MM.1S (cell line): Measurements from ENCODE around the gene TSPAN9.

ENCODE experiments used
- DNase-seq: peaks from one replicate; pipeline ENCODE4 v3.0.0-alpha.2; 2015
- H2AFZ ChIP-seq: fragments of 300-600 bp; sonication (generic); 2 replicates; pipeline ENCODE4 v1.6.0; 2016; ENCODE audit warnings: antibody characterized with exemption, low read length
- H3F3A ChIP-seq: fragments of 300-600 bp; sonication (generic); 2 replicates; pipeline ENCODE4 v1.6.1; 2016; ENCODE audit warnings: mild to moderate bottlenecking, antibody characterized with exemption, low read length, moderate library complexity, mixed read lengths; ENCODE audit not compliant: insufficient read depth
- H3K27ac ChIP-seq: fragments of 300-600 bp; sonication (generic); 2 replicates; pipeline ENCODE4 v1.5.1; 2016; ENCODE audit warnings: mild to moderate bottlenecking, low read length
- H3K27me3 ChIP-seq: fragments of 300-600 bp; sonication (generic); replicated peaks from 2 replicates; pipeline ENCODE4 v1.6.0; 2016; ENCODE audit warnings: low read length; ENCODE audit not compliant: insufficient read depth
- H3K36me3 ChIP-seq: fragments of 300-600 bp; sonication (generic); replicated peaks from 2 replicates; pipeline ENCODE4 v1.6.1; 2016; ENCODE audit warnings: mild to moderate bottlenecking, low read length, mixed read lengths; ENCODE audit not compliant: insufficient read depth
- H3K4me1 ChIP-seq: fragments of 300-600 bp; sonication (generic); 2 replicates; pipeline ENCODE4 v1.6.1; 2016; ENCODE audit warnings: low read length, mixed read lengths
- H3K4me2 ChIP-seq: fragments of 300-600 bp; sonication (generic); 2 replicates; pipeline ENCODE4 v1.6.0; 2016; ENCODE audit warnings: low read depth, low read length
- H3K4me3 ChIP-seq: fragments of 300-600 bp; sonication (generic); 2 replicates; pipeline ENCODE4 v1.5.1; 2016; ENCODE audit warnings: low read length, mixed read lengths
- H3K79me2 ChIP-seq: fragments of 300-600 bp; sonication (generic); 2 replicates; pipeline ENCODE4 v1.6.1; 2016; ENCODE audit warnings: mixed run types, low read length, mixed read lengths
- H3K9ac ChIP-seq: fragments of 300-600 bp; sonication (generic); 2 replicates; pipeline ENCODE4 v1.6.1; 2016; ENCODE audit warnings: low read length, mixed read lengths
- H3K9me2 ChIP-seq: fragments of 300-600 bp; sonication (generic); replicated peaks from 2 replicates; pipeline ENCODE4 v1.6.1; 2016; ENCODE audit warnings: mild to moderate bottlenecking, low read length, mixed read lengths; ENCODE audit not compliant: insufficient read depth
- H3K9me3 ChIP-seq: fragments of 300-600 bp; sonication (generic); replicated peaks from 2 replicates; pipeline ENCODE4 v1.6.1; 2016; ENCODE audit warnings: mild to moderate bottlenecking, low read length, mixed read lengths; ENCODE audit not compliant: insufficient read depth
- H4K20me1 ChIP-seq: fragments of 300-600 bp; sonication (generic); 2 replicates; pipeline ENCODE4 v1.6.1; 2016; ENCODE audit warnings: mild to moderate bottlenecking, low read length, moderate library complexity, mixed read lengths; ENCODE audit not compliant: insufficient read depth
- EZH2 ChIP-seq: fragments of 300-600 bp; sonication (generic); optimal IDR thresholded peaks from 2 replicates; pipeline ENCODE3; 2017; ENCODE audit warnings: low read depth, mild to moderate bottlenecking, antibody characterized with exemption, low read length, mixed read lengths
- EZH2phosphoT487 ChIP-seq: fragments of 300-600 bp; sonication (generic); IDR thresholded peaks from 2 replicates; pipeline ENCODE4 v1.6.1; 2018; ENCODE audit warnings: antibody characterized with exemption, low read length
- TF ChIP-seq, protein P1 (sequence below): fragments of 300-600 bp; sonication (generic); IDR thresholded peaks from 2 replicates; pipeline ENCODE4 v1.5.1; 2016; ENCODE audit warnings: antibody characterized with exemption, low read length, mixed read lengths

TSPAN9 gene

DNA sequence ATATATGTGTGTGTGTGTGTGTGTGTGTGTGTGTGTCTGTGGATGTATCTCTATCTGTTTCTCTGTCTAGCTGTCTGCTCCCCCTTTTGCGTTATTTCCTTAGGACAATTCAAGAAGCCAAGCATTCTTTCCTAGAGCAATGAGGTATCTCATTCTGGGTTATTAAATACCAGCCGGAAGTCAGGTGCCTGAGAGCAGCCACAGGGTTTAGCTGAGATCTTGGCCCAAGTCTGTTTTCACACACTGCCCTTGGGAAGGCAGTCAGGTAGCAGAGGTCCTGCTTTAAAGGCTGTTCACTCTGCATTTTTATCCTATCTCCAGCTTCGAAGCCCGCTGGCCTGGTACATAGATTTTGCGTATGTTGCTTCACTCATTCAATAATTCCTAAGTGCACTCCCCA is 76.8 kb downstream of the TSPAN9 start:
- Histone ChIP-seq H3K9me2 (no peaks in the 10 kb centered on the region), H3K4me1 (no peaks in the 10 kb centered on the region)
- no peak for TF ChIP-seq EZH2phosphoT487
- TF ChIP-seq, protein P1, sequence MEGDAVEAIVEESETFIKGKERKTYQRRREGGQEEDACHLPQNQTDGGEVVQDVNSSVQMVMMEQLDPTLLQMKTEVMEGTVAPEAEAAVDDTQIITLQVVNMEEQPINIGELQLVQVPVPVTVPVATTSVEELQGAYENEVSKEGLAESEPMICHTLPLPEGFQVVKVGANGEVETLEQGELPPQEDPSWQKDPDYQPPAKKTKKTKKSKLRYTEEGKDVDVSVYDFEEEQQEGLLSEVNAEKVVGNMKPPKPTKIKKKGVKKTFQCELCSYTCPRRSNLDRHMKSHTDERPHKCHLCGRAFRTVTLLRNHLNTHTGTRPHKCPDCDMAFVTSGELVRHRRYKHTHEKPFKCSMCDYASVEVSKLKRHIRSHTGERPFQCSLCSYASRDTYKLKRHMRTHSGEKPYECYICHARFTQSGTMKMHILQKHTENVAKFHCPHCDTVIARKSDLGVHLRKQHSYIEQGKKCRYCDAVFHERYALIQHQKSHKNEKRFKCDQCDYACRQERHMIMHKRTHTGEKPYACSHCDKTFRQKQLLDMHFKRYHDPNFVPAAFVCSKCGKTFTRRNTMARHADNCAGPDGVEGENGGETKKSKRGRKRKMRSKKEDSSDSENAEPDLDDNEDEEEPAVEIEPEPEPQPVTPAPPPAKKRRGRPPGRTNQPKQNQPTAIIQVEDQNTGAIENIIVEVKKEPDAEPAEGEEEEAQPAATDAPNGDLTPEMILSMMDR: no peak
- TF ChIP-seq EZH2: no peak

DNA sequence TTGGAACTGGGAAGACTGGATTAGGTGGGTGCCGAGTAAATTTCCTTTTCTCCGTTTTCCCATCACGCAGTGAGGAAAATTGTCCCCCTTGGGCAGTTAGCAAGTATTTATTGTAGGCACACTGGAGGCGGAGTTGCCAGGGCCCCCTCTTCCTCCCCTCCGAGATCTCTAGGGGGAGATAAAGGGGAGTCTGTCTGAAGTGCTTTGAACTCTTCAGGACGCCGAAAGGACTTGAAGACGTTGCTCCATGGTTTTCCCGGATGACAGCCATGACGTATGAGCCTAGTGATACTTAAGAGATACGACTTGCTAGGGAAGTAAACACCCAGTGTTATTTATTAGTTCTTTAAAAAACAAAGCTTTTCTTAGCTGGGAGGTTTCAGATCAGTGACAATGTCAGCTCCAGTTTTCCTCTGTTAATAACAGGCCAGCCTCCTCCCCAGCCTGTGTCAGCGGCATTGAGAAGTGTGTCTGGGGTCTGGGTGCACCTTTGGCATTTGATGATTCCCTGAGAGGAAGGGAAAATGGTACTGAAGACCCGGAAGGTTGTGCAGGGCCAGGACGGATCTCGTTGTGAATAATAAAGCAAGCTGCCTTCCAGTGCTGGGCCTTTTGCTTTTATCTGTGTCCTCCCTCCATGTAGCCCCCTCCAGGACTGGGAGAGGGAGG is 78.7 kb downstream of the TSPAN9 start:
- H3K9me2 ChIP-seq: no peaks in the 10 kb centered on the region
- no peak overlapping the region for H3K9ac ChIP-seq
- H2AFZ ChIP-seq: no peak overlapping the region
- TF ChIP-seq, protein P1: no peak
- TF ChIP-seq EZH2 (no peak), EZH2phosphoT487 (no peak)
- H3K4me2 ChIP-seq: no peak overlapping the region
- H3K9me3 ChIP-seq: no peaks in the 10 kb centered on the region
- no peaks in the 10 kb centered on the region for H3K36me3 ChIP-seq
- H3K4me1 ChIP-seq: no peaks in the 10 kb centered on the region
- H3K79me2 ChIP-seq: no peaks in the 10 kb centered on the region
- H4K20me1 ChIP-seq: no peaks in the 10 kb centered on the region
- H3K27me3 ChIP-seq: peaks cover 80% of the 10 kb centered on the region
- no peak overlapping the region for H3K4me3 ChIP-seq
- H3F3A ChIP-seq: no peaks in the 10 kb centered on the region
- H3K27ac ChIP-seq: no peak overlapping the region
- no peak for DNase-seq

More for the DNA sequence above, 76.8 kb downstream of the TSPAN9 start:
- Histone ChIP-seq H3K27ac (no peak overlapping the region), H3K36me3 (no peaks in the 10 kb centered on the region), H3K4me3 (no peak overlapping the region), H3K4me2 (no peak overlapping the region), H3K27me3 (peaks cover 81% of the 10 kb centered on the region), H2AFZ (no peak overlapping the region), H4K20me1 (no peaks in the 10 kb centered on the region), H3F3A (no peaks in the 10 kb centered on the region), H3K79me2 (no peaks in the 10 kb centered on the region), H3K9ac (no peak overlapping the region), H3K9me3 (no peaks in the 10 kb centered on the region)
- DNase-seq: no peak

DNA sequence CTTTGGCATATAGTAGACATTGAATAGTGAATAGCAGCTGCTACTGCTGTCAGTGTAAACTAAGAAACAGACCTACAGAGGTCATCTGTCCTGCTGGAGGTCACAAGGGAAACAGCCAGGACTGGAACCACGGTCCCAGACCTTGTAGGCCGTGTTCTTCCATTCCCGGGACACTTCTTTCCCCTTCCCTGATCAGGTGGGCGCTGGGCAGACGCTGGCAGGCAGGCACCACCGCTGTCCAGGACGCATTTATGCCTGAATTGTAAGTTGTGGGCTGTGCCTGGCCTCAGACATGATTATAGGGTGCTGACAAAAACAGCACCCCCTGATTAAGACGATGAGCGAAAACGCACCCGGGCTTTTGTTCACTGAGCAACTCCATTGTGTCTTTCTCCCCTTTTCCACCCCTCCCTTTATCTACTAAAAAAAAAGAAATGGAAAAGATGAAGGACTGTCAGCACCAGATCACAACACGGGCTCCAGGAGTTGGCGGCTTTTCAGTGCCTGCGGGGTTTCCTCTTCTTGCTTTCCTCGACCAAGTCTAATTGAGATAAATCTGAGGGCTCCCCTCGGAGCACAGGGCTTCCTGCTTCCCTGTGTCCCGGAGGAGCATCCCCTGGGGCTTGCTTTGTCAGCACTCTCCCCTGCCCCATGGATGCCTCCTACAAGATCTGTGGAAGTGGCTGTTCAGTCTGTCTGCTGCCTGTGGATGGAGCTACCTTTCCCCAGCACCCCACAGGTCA is 80.6 kb downstream of the TSPAN9 start:
- H3K4me2 ChIP-seq: no peak overlapping the region

More for the DNA sequence above, 80.6 kb downstream of the TSPAN9 start:
- no peaks in the 10 kb centered on the region for H3K9me3 ChIP-seq
- no peaks in the 10 kb centered on the region for H3K4me1 ChIP-seq
- no peak for TF ChIP-seq EZH2phosphoT487
- no peak for TF ChIP-seq EZH2
- TF ChIP-seq, protein P1: no peak
- H3K9ac ChIP-seq: no peak overlapping the region
- no peak overlapping the region for H3K4me3 ChIP-seq
- no peak overlapping the region for H2AFZ ChIP-seq
- no peaks in the 10 kb centered on the region for H3K9me2 ChIP-seq
- H3K79me2 ChIP-seq: no peaks in the 10 kb centered on the region
- H3K36me3 ChIP-seq: no peaks in the 10 kb centered on the region
- H3F3A ChIP-seq: no peaks in the 10 kb centered on the region
- peaks cover 69% of the 10 kb centered on the region for H3K27me3 ChIP-seq
- no peak overlapping the region for H3K27ac ChIP-seq
- DNase-seq: no peak
- H4K20me1 ChIP-seq: no peaks in the 10 kb centered on the region
